ENCODE data around the gene TMEM182. TPM values are rescaled to one million over a fixed set of nuclear protein-coding genes. Genes with fewer than 3 reads are reported as not detected.

The TMEM182 gene
- total RNA-seq, 1 donor from 2014 or later, result 5.8 TPM

DNA sequence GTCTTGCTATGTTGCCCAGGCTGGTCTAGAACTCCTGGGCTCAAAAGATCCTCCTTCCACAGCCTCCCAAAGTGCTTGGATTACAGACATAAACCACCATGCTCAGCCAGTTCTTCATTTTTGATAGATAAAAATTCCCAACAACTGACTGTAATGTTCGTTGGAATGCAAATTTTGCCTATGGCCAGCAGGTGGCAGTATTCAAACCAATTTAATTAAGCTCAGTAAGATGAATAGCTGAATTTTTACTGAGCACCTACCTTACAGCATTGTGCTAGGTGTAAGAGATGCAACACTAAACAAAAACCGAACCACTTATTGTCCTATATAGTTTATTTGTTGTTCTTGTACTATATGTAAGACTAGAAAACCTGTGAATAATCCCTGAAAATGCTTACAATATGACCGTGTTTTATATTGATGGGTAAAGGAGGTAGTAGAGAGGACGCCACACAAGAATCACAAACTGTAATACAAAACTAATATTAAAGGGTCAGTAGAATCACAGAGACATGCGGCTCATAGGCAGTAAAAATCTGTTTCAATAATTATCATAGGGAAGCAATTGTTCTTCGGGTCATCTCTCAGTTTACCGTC lies 8.2 kb upstream of the TMEM182 start:
- no peaks in the 10 kb centered on the region for H3K36me3 Mint-ChIP-seq (ENCODE audit: unreplicated experiment)
- TF ChIP-seq, protein P1, sequence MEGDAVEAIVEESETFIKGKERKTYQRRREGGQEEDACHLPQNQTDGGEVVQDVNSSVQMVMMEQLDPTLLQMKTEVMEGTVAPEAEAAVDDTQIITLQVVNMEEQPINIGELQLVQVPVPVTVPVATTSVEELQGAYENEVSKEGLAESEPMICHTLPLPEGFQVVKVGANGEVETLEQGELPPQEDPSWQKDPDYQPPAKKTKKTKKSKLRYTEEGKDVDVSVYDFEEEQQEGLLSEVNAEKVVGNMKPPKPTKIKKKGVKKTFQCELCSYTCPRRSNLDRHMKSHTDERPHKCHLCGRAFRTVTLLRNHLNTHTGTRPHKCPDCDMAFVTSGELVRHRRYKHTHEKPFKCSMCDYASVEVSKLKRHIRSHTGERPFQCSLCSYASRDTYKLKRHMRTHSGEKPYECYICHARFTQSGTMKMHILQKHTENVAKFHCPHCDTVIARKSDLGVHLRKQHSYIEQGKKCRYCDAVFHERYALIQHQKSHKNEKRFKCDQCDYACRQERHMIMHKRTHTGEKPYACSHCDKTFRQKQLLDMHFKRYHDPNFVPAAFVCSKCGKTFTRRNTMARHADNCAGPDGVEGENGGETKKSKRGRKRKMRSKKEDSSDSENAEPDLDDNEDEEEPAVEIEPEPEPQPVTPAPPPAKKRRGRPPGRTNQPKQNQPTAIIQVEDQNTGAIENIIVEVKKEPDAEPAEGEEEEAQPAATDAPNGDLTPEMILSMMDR (IDR thresholded peaks at IDR 0.05; ENCODE audit: partially characterized antibody, unreplicated experiment), result peak; percentile 94
- no peaks in the 10 kb centered on the region for H3K9me3 Mint-ChIP-seq (ENCODE audit: unreplicated experiment)
- no peaks in the 10 kb centered on the region for H3K27me3 Mint-ChIP-seq (ENCODE audit: unreplicated experiment)
- H3K27ac Mint-ChIP-seq (ENCODE audit: unreplicated experiment), result no peak overlapping the region
- no peak overlapping the region for H3K4me3 Mint-ChIP-seq (ENCODE audit: unreplicated experiment)
- peaks cover 2% of the 10 kb centered on the region for H3K4me1 Mint-ChIP-seq (ENCODE audit: low read depth, unreplicated experiment)
- DNase-seq, result no peak

GRCh38 chr2:102754456-102755145 lies 7.2 kb upstream of the TMEM182 start:
- H3K4me3 Mint-ChIP-seq (ENCODE audit: unreplicated experiment), result no peak overlapping the region
- H3K4me1 Mint-ChIP-seq (ENCODE audit: low read depth, unreplicated experiment), result peaks cover 2% of the 10 kb centered on the region
- no peak for DNase-seq
- TF ChIP-seq, protein P1 (IDR thresholded peaks at IDR 0.05; ENCODE audit: partially characterized antibody, unreplicated experiment), result no peak
- H3K27ac Mint-ChIP-seq (ENCODE audit: unreplicated experiment), result no peak overlapping the region
- no peaks in the 10 kb centered on the region for H3K27me3 Mint-ChIP-seq (ENCODE audit: unreplicated experiment)
- H3K36me3 Mint-ChIP-seq (ENCODE audit: unreplicated experiment), result no peaks in the 10 kb centered on the region
- no peaks in the 10 kb centered on the region for H3K9me3 Mint-ChIP-seq (ENCODE audit: unreplicated experiment)

- TF ChIP-seq, protein P1 (IDR thresholded peaks at IDR 0.05; ENCODE audit: partially characterized antibody, unreplicated experiment), result no peak
- Mint-ChIP-seq H3K9me3 (ENCODE audit: unreplicated experiment) (no peaks in the 10 kb centered on the region), H3K27ac (ENCODE audit: unreplicated experiment) (no peak overlapping the region), H3K36me3 (ENCODE audit: unreplicated experiment) (no peaks in the 10 kb centered on the region), H3K27me3 (ENCODE audit: unreplicated experiment) (no peaks in the 10 kb centered on the region), H3K4me1 (ENCODE audit: low read depth, unreplicated experiment) (peaks cover 2% of the 10 kb centered on the region), H3K4me3 (ENCODE audit: unreplicated experiment) (no peak overlapping the region)
- no peak for DNase-seq
Measured at GRCh38 chr2:102755284-102755683, 6.5 kb upstream of the TMEM182 start.

- TF ChIP-seq, protein P1 (IDR thresholded peaks at IDR 0.05; ENCODE audit: partially characterized antibody, unreplicated experiment), result no peak
- H3K27ac Mint-ChIP-seq (ENCODE audit: unreplicated experiment), result no peak overlapping the region
- H3K9me3 Mint-ChIP-seq (ENCODE audit: unreplicated experiment), result no peaks in the 10 kb centered on the region
- H3K36me3 Mint-ChIP-seq (ENCODE audit: unreplicated experiment), result no peaks in the 10 kb centered on the region
- no peak for DNase-seq
- peaks cover 2% of the 10 kb centered on the region for H3K4me1 Mint-ChIP-seq (ENCODE audit: low read depth, unreplicated experiment)
- H3K27me3 Mint-ChIP-seq (ENCODE audit: unreplicated experiment), result no peaks in the 10 kb centered on the region
- H3K4me3 Mint-ChIP-seq (ENCODE audit: unreplicated experiment), result no peak overlapping the region
Measured at GRCh38 chr2:102758439-102758838, 3.4 kb upstream of the TMEM182 start.

DNA sequence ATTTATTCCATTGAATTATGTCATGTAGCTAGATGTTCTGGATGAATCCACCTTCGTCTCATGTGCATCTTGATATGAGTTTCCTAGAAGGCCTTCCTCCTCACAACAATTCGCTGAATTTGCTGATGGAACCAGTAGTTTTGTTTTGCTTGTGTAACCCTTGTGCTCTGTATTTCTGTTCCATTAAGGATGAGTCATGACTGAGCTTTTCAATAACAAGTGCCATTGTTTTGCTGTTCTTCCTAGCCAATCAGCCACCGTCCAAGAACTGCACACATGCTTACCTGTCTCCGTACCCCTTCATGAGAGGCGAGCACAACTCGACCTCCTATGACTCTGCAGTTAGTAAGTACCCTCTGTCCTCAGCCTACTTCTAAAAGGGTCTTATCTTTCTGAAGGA lies 2.3 kb downstream of the TMEM182 start:
- Mint-ChIP-seq H3K27ac (ENCODE audit: unreplicated experiment) (no peak overlapping the region), H3K27me3 (ENCODE audit: unreplicated experiment) (peaks cover 1% of the 10 kb centered on the region), H3K4me1 (ENCODE audit: low read depth, unreplicated experiment) (no peaks in the 10 kb centered on the region), H3K4me3 (ENCODE audit: unreplicated experiment) (no peak overlapping the region), H3K9me3 (ENCODE audit: unreplicated experiment) (peaks cover 2% of the 10 kb centered on the region), H3K36me3 (ENCODE audit: unreplicated experiment) (no peaks in the 10 kb centered on the region)
- TF ChIP-seq, protein P1 (IDR thresholded peaks at IDR 0.05; ENCODE audit: partially characterized antibody, unreplicated experiment), result no peak
- no peak for DNase-seq

Data from glutamatergic neuron (in vitro differentiated cells).